HEK293 (cell line): ENCODE data around the gene NCK1.

Experiments
- GLI4 ChIP-seq: fragments of 450-650 bp; formaldehyde crosslinking; IDR thresholded peaks from 2 replicates; pipeline ENCODE4 v1.5.1; 2016; ENCODE audit warnings: missing biosample characterization, missing genetic modification characterization
- KLF1 ChIP-seq: fragments of 450-650 bp; formaldehyde crosslinking; IDR thresholded peaks from 2 replicates; pipeline ENCODE4 v1.5.1; 2016; ENCODE audit warnings: missing biosample characterization, missing genetic modification characterization
- SETDB1 ChIP-seq: IDR thresholded peaks from one replicate; pipeline ENCODE4 v1.6.1; 2017; ENCODE audit warnings: mild to moderate bottlenecking, low read length, moderate library complexity, mixed read lengths; ENCODE audit not compliant: insufficient read length
- YY1 ChIP-seq: fragments of 450-650 bp; formaldehyde crosslinking; IDR thresholded peaks from 2 replicates; pipeline ENCODE4 v1.5.1; 2018; ENCODE audit warnings: missing biosample characterization, missing genetic modification characterization
- ZBTB1 ChIP-seq: fragments of 450-650 bp; formaldehyde crosslinking; IDR thresholded peaks from 2 replicates; pipeline ENCODE4 v1.5.1; 2016; ENCODE audit warnings: missing biosample characterization, missing genetic modification characterization
- ZNF184 ChIP-seq: fragments of 450-650 bp; IDR thresholded peaks from 2 replicates; pipeline ENCODE4 v1.5.1; 2018; ENCODE audit warnings: missing biosample characterization, mild to moderate bottlenecking, missing genetic modification characterization
- ZNF350 ChIP-seq: fragments of 450-650 bp; formaldehyde crosslinking; IDR thresholded peaks from 2 replicates; pipeline ENCODE4 v1.5.0; 2017; ENCODE audit warnings: missing biosample characterization, mild to moderate bottlenecking, missing genetic modification characterization
- TF ChIP-seq, protein P1 (sequence below): fragments of 450-650 bp; formaldehyde crosslinking; IDR thresholded peaks from 2 replicates; pipeline ENCODE4 v1.5.1; 2016; ENCODE audit warnings: missing biosample characterization, missing genetic modification characterization

DNA sequence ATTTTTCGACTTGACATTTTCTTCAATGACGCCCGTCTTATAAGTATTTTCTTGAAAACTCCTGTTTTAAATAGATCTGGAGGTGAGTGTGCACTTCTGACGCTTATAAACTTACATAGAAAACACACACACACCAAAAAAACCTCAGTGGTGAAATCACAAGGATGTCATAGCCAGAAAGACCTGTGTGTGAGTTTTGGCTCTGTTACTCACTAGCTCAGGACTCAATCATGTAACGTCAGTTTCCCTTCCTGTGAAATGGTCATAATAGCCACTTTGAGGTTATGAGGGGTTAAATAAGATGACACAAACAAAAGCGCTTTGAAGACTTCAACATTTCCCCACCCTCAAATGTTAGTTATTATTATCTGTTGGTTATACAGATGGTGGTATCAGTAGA, 97.6 kb downstream of the NCK1 start:
- TF ChIP-seq YY1 (no peak), ZBTB1 (tag by site-specific recombination) (no peak), ZNF350 (tag by site-specific recombination) (no peak), KLF1 (tag by site-specific recombination) (no peak), ZNF184 (tag by site-specific recombination) (no peak), SETDB1 (no peak), GLI4 (no peak)
- TF ChIP-seq, protein P1, sequence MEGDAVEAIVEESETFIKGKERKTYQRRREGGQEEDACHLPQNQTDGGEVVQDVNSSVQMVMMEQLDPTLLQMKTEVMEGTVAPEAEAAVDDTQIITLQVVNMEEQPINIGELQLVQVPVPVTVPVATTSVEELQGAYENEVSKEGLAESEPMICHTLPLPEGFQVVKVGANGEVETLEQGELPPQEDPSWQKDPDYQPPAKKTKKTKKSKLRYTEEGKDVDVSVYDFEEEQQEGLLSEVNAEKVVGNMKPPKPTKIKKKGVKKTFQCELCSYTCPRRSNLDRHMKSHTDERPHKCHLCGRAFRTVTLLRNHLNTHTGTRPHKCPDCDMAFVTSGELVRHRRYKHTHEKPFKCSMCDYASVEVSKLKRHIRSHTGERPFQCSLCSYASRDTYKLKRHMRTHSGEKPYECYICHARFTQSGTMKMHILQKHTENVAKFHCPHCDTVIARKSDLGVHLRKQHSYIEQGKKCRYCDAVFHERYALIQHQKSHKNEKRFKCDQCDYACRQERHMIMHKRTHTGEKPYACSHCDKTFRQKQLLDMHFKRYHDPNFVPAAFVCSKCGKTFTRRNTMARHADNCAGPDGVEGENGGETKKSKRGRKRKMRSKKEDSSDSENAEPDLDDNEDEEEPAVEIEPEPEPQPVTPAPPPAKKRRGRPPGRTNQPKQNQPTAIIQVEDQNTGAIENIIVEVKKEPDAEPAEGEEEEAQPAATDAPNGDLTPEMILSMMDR (tag by site-specific recombination): no peak
